ENCODE data around the gene HECW1. TPM values are rescaled to one million over a fixed set of nuclear protein-coding genes. Genes with fewer than 3 reads are reported as not detected.
"Not testable (repeated sequence)": the region's sequence is repeated elsewhere in the genome, so short reads cannot be mapped to it uniquely, and the experiment has no call there.

Gene HECW1
- total and polyA plus RNA-seq, 12 donors: 0.07 to 0.23 TPM; not detected in 10

DNA sequence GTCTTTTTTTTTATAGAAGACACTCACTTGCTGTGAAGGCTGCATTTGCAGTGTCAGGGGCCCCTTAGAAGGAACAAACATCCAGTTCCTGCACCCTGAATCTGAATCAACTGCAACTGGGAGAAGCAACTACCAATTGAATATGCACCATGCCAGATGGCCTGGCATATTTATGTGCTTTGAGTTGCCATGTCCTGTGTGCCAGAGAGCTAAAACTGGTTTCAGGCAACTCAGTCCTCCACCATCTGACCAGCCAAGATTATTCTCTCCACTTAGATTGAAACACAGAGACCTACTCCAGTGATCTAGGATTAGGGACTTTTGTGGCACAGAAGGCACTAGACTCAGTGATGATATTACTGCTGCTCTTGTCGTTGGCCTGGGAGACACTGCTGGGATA is 225.4 kb downstream of the HECW1 start:
- peaks cover 0 to 6% (median 0%) of the 10 kb centered on the region in 7 donors for H3K27me3 ChIP-seq
- 67 to 81% methylated on average over 1 of the region's 1 CpG for WGBS, 2 donors
- no peak overlapping the region for H3K27ac ChIP-seq
- no peaks in the 10 kb centered on the region for H3K36me3 ChIP-seq
- DNase-seq (no peak), ATAC-seq (no peak)
- no peaks in the 10 kb centered on the region for H3K4me1 ChIP-seq
- H3K9me3 ChIP-seq: no peaks in the 10 kb centered on the region
- intact Hi-C loops (cut with DNase I): no loop called here
- TF ChIP-seq, protein P1, sequence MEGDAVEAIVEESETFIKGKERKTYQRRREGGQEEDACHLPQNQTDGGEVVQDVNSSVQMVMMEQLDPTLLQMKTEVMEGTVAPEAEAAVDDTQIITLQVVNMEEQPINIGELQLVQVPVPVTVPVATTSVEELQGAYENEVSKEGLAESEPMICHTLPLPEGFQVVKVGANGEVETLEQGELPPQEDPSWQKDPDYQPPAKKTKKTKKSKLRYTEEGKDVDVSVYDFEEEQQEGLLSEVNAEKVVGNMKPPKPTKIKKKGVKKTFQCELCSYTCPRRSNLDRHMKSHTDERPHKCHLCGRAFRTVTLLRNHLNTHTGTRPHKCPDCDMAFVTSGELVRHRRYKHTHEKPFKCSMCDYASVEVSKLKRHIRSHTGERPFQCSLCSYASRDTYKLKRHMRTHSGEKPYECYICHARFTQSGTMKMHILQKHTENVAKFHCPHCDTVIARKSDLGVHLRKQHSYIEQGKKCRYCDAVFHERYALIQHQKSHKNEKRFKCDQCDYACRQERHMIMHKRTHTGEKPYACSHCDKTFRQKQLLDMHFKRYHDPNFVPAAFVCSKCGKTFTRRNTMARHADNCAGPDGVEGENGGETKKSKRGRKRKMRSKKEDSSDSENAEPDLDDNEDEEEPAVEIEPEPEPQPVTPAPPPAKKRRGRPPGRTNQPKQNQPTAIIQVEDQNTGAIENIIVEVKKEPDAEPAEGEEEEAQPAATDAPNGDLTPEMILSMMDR (IDR thresholded peaks at IDR 0.05): no peak
- no peak overlapping the region for H3K4me3 ChIP-seq

DNA sequence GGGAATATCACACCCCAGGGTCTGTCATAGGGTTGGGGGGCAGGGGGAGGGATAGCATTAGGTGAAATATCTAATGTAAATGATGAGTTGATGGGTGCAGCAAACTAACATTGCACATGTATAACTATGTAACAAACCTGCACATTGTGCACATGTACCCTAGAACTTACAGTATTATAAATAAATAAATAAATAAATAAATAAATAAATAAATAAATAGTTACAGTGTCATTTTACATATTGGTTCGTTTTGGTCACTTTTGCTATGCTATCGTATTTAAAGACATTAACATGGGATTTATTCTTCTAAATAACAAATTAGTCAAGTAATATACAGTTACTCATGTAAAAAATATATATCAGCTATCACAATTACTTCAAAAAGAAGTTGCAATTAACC is 228.7 kb downstream of the HECW1 start:
- TF ChIP-seq, protein P1 (IDR thresholded peaks at IDR 0.05): no peak
- H3K4me1 ChIP-seq: no peaks in the 10 kb centered on the region
- ATAC-seq (no peak), DNase-seq (no peak)
- H3K9me3 ChIP-seq: no peaks in the 10 kb centered on the region
- peaks cover 0 to 6% (median 0%) of the 10 kb centered on the region in 7 donors for H3K27me3 ChIP-seq
- intact Hi-C loops (cut with DNase I): no loop called here
- no peak overlapping the region for H3K4me3 ChIP-seq
- 78 to 79% methylated on average over 2 of the region's 2 CpGs for WGBS, 2 donors
- no peaks in the 10 kb centered on the region for H3K36me3 ChIP-seq
- H3K27ac ChIP-seq: no peak overlapping the region

GRCh38 chr7:43343417-43343816 is 231.0 kb downstream of the HECW1 start:
- H3K27ac ChIP-seq; H3K36me3 ChIP-seq; H3K4me3 ChIP-seq; DNase-seq; H3K4me1 ChIP-seq; intact Hi-C loops (cut with DNase I); ATAC-seq; H3K27me3 ChIP-seq; H3K9me3 ChIP-seq: not testable (repeated sequence)
- 87 to 88% methylated on average over 4 of the region's 4 CpGs for WGBS, 2 donors

- H3K27me3 ChIP-seq; H3K27ac ChIP-seq; H3K36me3 ChIP-seq; H3K9me3 ChIP-seq; ATAC-seq; DNase-seq; H3K4me3 ChIP-seq; intact Hi-C loops (cut with DNase I); H3K4me1 ChIP-seq: not testable (repeated sequence)
- 69 to 79% methylated on average over 1 of the region's 1 CpG for WGBS, 2 donors
Observed at GRCh38 chr7:43345696-43346095, 233.2 kb downstream of the HECW1 start.

GRCh38 chr7:43351683-43352082 is 239.2 kb downstream of the HECW1 start:
- ATAC-seq (no peak), DNase-seq (no peak)
- Histone ChIP-seq H3K9me3 (peaks cover 0 to 18% (median 5%) of the 10 kb centered on the region in 11 donors), H3K27me3 (peaks cover 0 to 15% (median 0%) of the 10 kb centered on the region in 7 donors), H3K4me3 (no peak overlapping the region), H3K27ac (no peak overlapping the region), H3K36me3 (no peaks in the 10 kb centered on the region), H3K4me1 (no peaks in the 10 kb centered on the region)
- WGBS, 2 donors: 83 to 91% methylated on average over 3 of the region's 3 CpGs
- intact Hi-C loops (cut with DNase I): loop anchor here in 1 of 10 donors (2.0 kb wide), 1 partner anchor 23 kb away; no protein-coding TSS in a partner anchor
- TF ChIP-seq, protein P1 (IDR thresholded peaks at IDR 0.05): no peak
